Prostate gland (tissue), 2 donors: ENCODE data around the gene CTIF. TPM values are rescaled to one million over a fixed set of nuclear protein-coding genes. Genes with fewer than 3 reads are reported as not detected.

Source experiments
- DNase-seq: peaks from one replicate; pipeline ENCODE4 v3.0.0-alpha.2; 2019; ENCODE audit warnings: low spot score
- H3K27ac ChIP-seq, 2 donors: fragments of 200-600 bp; sonication (generic); 2 replicates each; pipeline ENCODE4 v1.5.1; 2017 to 2019
- H3K27me3 ChIP-seq: fragments of 200-600 bp; sonication (generic); replicated peaks from 2 replicates; pipeline ENCODE4 v1.5.1; 2019; ENCODE audit not compliant: insufficient read depth
- H3K36me3 ChIP-seq, 2 donors: fragments of 200-600 bp; sonication (generic); 1 replicate in 1 of 2; 2 replicates in 1 of 2; pipeline versions ENCODE4 v1.5.1 to v1.8.1; 2017 to 2019
- H3K4me1 ChIP-seq: fragments of 200-600 bp; sonication (generic); replicated peaks from 2 replicates; pipeline ENCODE4 v1.5.1; 2019
- H3K4me3 ChIP-seq, 2 donors: fragments of 200-600 bp; sonication (generic); 2 replicates each; pipeline ENCODE4 v1.5.1; 2017 to 2019
- H3K9me3 ChIP-seq: fragments of 200-600 bp; sonication (generic); 2 replicates; pipeline ENCODE4 v1.5.1; 2017
- CTCF ChIP-seq, 4 experiments: fragments of 200-600 bp in 2 of 4; fragments of 450-650 bp in 2 of 4; sonication (generic) in 2 of 4; IDR thresholded peaks; 1 replicate in 3 of 4; 2 replicates in 1 of 4; pipeline ENCODE4 v1.5.1; 2016 to 2019; ENCODE audit warnings: antibody characterized with exemption in 4 of 4, mild to moderate bottlenecking in 2 of 4, moderate library complexity in 2 of 4
- POLR2A ChIP-seq: fragments of 450-650 bp; IDR thresholded peaks from one replicate; pipeline ENCODE4 v1.6.1; 2016; ENCODE audit warnings: antibody characterized with exemption, mild to moderate bottlenecking
- POLR2AphosphoS5 ChIP-seq: sonication (generic); formaldehyde crosslinking; IDR thresholded peaks from one replicate; pipeline ENCODE4 v1.6.1; 2017; ENCODE audit warnings: antibody characterized with exemption
- WGBS: methylation state at CpG from one replicate; pipeline ENCODE4 v1.1.5; 2018; 5-methylcytosine and 5-hydroxymethylcytosine counted together
- intact Hi-C: fragments of 100-400 bp; cut with DNase I; formaldehyde crosslinking; loops from one replicate; pipeline ENCODE4 v1.14.2; 2022
- total RNA-seq, 2 donors: library from RNA; depleted of rRNA; stranded (reverse); fragments of >200 nt; gene quantifications; one replicate each; pipeline ENCODE4 v1.1.0, GENCODE V29; 2016

Gene CTIF
- total RNA-seq, 2 donors from 2014 or later, result 8.1 to 57.9 TPM

- Histone ChIP-seq H3K27ac (no peak overlapping the region), H3K9me3 (no peaks in the 10 kb centered on the region), H3K27me3 (no peaks in the 10 kb centered on the region), H3K36me3 (no peaks in the 10 kb centered on the region), H3K4me1 (no peaks in the 10 kb centered on the region), H3K4me3 (no peak overlapping the region)
- no peak for TF ChIP-seq CTCF (IDR thresholded peaks at IDR 0.05)
- DNase-seq, result no peak
- intact Hi-C loops, result no loop called here
- 72% methylated on average over 15 of the region's 15 CpGs for WGBS
These were observed 322.4 kb downstream of the CTIF start for GRCh38 chr18:48861181-48861708.

GRCh38 chr18:48862132-48862531 lies 323.3 kb downstream of the CTIF start:
- no peak for DNase-seq
- 87% methylated on average over 16 of the region's 16 CpGs for WGBS
- Histone ChIP-seq H3K27ac (no peak overlapping the region), H3K9me3 (no peaks in the 10 kb centered on the region), H3K4me3 (no peak overlapping the region), H3K4me1 (no peaks in the 10 kb centered on the region), H3K27me3 (no peaks in the 10 kb centered on the region), H3K36me3 (no peaks in the 10 kb centered on the region)
- intact Hi-C loops, result no loop called here
- TF ChIP-seq POLR2AphosphoS5, result no peak
- no peak for TF ChIP-seq POLR2A
- no peak for TF ChIP-seq CTCF (IDR thresholded peaks at IDR 0.05)

- WGBS, result 69% methylated on average over 22 of the region's 22 CpGs
- no peak overlapping the region for H3K27ac ChIP-seq
These were observed 323.9 kb downstream of the CTIF start for GRCh38 chr18:48862678-48863270.

GRCh38 chr18:48863432-48864065 lies 324.7 kb downstream of the CTIF start:
- no peaks in the 10 kb centered on the region for H3K4me1 ChIP-seq
- no peak overlapping the region for H3K27ac ChIP-seq
- TF ChIP-seq POLR2A (no peak), CTCF (IDR thresholded peaks at IDR 0.05) (no peak), POLR2AphosphoS5 (no peak)
- no peaks in the 10 kb centered on the region for H3K36me3 ChIP-seq
- H3K27me3 ChIP-seq, result no peaks in the 10 kb centered on the region
- H3K4me3 ChIP-seq, result no peak overlapping the region
- DNase-seq, result no peak
- WGBS, result 94% methylated on average over 8 of the region's 8 CpGs
- intact Hi-C loops, result no loop called here
- H3K9me3 ChIP-seq, result no peaks in the 10 kb centered on the region

More at GRCh38 chr18:48862678-48863270, 323.9 kb downstream of the CTIF start:
- no peaks in the 10 kb centered on the region for H3K27me3 ChIP-seq
- no peaks in the 10 kb centered on the region for H3K9me3 ChIP-seq
- intact Hi-C loops, result no loop called here
- no peak overlapping the region for H3K4me3 ChIP-seq
- DNase-seq, result no peak
- TF ChIP-seq POLR2A (no peak), CTCF (IDR thresholded peaks at IDR 0.05) (no peak), POLR2AphosphoS5 (no peak)
- no peaks in the 10 kb centered on the region for H3K4me1 ChIP-seq
- no peaks in the 10 kb centered on the region for H3K36me3 ChIP-seq

GRCh38 chr18:48864876-48865275 lies 326.0 kb downstream of the CTIF start:
- no peaks in the 10 kb centered on the region for H3K9me3 ChIP-seq
- H3K27ac ChIP-seq, result no peak overlapping the region
- H3K4me3 ChIP-seq, result no peak overlapping the region
- intact Hi-C loops, result no loop called here
- TF ChIP-seq CTCF (IDR thresholded peaks at IDR 0.05) (no peak), POLR2AphosphoS5 (no peak), POLR2A (no peak)
- no peaks in the 10 kb centered on the region for H3K36me3 ChIP-seq
- H3K27me3 ChIP-seq, result no peaks in the 10 kb centered on the region
- WGBS, result 93% methylated on average over 15 of the region's 15 CpGs
- DNase-seq, result no peak
- no peaks in the 10 kb centered on the region for H3K4me1 ChIP-seq
